Measurements from ENCODE around the gene ATP1A4.
A peak's percentile ranks its signal among the peaks of the same experiment; 100 is the strongest.

ATP1A4 gene

DNA sequence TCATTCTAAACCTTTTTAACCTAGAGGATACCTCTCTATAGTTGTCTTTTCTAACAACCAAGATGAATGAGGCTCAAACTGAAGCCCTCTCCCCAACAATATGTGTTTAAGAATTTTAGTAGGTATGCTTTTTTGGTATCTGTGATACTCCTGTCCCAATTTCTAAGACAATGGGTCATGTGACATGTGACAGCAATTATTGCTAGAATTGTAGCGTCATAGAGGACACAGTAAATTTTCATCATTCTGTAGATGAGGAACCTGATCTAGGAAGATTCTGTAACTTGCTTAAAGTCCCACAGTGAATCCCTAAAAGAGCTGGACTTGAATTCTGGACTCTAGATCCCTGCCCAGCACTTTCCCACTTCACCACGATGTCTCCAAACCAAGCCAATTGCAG, 27.3 kb downstream of the ATP1A4 start:
- DNase-seq: no peak

GRCh38 chr1:160179336-160179735, 27.9 kb downstream of the ATP1A4 start:
- no peak for DNase-seq

DNA sequence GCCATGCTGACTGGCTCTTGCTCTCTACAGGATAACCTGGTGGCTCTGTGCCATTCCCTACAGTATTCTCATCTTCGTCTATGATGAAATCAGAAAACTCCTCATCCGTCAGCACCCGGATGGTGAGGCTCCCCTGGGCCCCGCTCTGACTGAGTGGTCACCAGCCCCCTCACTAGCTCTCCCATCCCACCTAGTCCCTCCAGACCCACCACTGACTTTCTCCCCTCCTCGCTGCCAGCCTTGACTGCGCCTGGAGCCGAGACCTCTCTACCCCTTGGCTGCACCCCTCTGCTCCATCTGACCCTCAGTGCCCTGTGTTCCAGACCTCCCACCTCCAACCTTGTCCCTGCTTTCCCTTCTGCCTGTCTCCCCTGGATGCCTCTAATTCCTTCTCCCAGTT, 34.8 kb downstream of the ATP1A4 start:
- no peak for DNase-seq

- DNase-seq: no peak
These were observed 35.3 kb downstream of the ATP1A4 start for GRCh38 chr1:160186729-160187128.

DNA sequence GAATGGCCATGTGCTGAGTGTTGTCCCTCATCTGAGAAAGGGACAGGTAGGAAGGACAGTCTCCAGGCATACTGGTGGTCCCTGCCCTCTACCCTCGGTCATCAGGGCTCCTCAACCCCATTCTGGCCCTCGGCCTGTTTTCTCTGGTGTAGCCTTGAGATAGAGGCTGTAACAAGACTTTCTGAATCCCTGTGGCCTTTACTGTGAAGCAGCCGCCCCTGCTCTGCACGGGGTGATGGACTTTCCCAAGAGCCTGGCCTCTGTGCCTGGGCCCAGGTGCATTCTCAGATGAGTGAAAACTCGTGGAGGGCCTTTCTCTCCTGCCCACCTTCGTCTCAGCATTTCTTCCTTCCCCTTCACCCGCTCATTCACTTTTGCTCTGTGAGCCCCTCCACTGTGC, 36.0 kb downstream of the ATP1A4 start:
- no peak for DNase-seq

GRCh38 chr1:160188341-160188740, 36.9 kb downstream of the ATP1A4 start:
- DNase-seq: no peak

DNA sequence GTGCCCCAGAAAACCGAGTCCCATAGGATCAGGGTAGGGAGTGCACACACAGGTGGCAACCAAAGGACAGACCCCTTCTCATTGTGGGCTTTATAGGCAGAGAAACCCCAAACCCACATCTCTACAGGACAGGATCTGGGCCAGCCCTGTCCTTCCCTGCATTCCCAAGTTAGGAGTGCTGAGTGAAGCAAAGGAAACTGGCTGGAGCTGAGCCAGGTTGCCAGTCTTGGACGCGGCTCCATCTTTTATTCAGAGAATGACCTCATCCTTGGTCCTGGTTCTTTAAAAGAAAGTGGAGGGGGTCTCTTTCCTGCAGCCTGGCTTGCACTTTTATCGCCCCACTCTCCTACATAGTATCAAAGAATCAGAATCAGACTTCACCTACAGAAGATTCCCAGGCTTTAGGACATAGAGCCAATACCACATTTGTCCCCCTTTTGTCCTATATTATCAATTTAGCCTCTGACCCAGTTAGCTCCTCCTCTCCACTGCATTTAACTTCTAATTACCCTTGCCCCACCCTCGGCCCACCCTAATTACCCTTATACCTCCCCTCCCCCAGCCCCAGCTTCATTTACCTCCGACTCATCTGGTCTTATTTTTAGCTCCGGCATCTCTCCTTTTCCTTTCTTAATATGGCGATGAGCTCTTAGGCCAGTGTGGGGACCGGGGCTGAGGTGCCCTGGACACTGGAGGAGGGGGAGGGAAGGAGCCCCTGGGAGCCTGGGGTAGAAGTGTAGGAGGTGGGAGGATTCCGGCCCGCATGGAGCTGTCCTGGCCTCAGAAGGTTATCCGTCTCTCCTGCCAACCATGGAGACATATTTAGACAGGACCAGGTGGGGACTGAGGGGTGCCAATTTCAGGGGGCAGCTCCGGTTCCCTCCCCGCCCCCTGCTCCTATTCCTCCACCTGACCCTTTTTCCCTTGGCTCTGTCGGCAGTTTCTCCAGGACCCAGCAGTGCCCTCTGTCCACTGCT, 38.5 kb downstream of the ATP1A4 start, which contains the start of gene CASQ1:
Gene CASQ1, plus strand, starts transcription at position 927 of the 977 bp plus-strand sequence. CDS start 177 bp downstream, outside the sequence.
- DNase-seq: peak; percentile 47

GRCh38 chr1:160191756-160192155, 40.4 kb downstream of the ATP1A4 start:
- DNase-seq: no peak

DNA sequence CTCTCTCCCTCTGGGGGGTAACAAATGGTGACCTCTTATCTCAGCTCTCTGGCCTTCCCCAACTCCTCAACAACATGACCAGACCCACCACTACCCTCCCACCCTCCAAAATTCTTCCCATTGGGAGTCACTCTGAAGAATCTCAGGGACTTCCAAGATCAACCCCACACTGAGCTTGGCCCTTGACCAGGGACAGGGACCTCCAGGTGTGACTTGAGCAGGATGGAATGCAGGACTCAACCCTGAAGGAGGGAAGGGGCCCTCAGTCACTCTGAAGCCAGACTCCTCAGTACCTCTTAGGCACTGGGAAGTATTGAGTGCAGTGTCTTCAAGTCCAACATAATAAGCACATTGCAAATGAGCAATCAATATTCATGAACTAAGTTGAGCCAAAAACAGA, 40.8 kb downstream of the ATP1A4 start:
- DNase-seq: no peak

DNA sequence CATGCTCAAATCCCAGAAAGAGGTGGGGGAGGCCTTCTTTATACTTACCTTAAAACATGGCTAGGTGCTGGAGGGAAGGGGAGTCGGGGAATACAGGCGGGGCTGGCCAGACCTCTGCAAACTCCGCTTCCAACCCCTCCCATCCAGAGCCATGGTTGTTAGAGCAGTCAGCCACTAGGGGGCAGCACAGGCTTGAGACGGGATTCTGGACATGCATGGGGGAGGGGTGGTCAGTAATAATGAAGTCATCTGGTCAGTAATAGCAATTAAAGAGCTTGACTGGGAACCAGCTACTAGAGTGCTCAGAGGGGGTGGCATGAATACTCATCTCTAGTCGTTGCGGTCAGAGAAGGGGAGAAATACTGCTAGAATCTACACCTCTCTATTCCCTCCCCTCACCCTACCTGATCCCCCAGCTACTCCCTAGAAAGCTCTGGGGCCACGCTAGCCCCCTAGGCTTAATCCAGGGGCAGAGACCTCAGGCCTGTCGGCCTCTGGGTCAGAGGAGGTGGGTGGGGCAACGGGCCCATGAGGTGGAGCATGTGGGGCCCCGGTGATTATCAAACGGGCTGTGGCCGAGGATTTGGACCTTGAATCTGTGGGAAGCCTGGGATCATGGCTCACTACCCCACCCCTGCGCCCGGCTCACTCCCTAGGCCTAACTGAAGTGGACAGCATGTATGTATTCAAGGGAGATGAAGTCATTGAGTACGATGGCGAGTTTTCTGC, 41.9 kb downstream of the ATP1A4 start:
- peak; percentile 81 for DNase-seq

- no peak for DNase-seq
These were observed 42.7 kb downstream of the ATP1A4 start for GRCh38 chr1:160193832-160194736.

GRCh38 chr1:160194737-160195059, 43.3 kb downstream of the ATP1A4 start:
- no peak for DNase-seq

GRCh38 chr1:160196143-160196542, 44.7 kb downstream of the ATP1A4 start:
- no peak for DNase-seq

DNA sequence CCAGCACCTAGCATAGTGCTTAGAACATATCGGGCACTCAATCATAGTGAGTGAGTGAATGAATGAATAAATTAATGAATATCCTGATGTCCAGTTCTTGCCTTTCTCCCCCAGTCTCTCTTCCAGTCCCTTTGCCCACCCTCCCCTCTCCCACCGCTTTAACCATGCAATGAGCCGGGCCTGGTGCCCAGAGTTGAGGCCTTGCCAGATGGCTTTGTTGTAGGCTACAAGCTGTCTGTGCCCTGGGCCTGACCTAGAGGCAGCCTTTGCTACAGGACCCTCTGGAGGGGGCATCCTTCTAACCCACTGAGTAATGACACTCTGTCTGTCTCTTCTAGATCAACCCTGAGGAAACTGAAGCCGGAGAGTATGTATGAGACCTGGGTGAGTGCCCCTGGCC, 45.8 kb downstream of the ATP1A4 start:
- DNase-seq: no peak

GRCh38 chr1:160200786-160201185, 49.4 kb downstream of the ATP1A4 start:
- no peak for DNase-seq

DNA sequence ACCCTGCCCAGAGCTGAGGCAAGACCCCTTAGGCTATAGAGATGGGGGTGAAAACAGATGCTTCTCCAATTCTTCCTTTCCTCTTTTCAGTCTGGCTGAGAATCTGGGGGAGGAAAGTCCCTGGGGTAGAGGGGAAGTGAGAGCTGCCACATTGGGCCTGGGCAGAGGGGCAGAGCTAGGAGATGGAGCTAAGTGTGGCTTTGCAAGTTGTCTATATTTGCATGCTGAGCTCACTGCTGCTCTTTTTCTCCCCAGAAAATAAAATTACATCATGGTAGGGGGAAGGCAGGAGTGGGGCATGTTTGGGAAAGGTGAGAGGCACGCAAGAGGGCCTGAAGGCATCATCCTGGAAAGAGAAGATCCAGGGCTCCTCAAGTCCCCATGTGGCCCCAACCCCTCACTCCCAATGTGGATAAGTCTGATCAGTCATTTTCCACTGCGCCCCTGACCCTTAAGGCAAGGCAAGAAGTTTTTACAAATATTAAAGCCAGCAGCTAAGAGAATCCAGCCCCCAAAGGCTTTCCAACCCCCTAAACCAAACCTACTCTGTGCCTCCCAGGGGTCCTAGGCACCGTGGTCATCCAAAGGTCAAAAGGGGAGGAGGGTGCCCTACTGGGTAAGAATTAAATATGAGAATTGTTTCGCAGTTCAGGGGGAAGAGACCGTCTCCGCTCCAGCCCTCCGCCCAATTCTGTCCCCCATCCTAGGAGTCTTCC, 53.3 kb downstream of the ATP1A4 start:
- peak; percentile 22 for DNase-seq

DNA sequence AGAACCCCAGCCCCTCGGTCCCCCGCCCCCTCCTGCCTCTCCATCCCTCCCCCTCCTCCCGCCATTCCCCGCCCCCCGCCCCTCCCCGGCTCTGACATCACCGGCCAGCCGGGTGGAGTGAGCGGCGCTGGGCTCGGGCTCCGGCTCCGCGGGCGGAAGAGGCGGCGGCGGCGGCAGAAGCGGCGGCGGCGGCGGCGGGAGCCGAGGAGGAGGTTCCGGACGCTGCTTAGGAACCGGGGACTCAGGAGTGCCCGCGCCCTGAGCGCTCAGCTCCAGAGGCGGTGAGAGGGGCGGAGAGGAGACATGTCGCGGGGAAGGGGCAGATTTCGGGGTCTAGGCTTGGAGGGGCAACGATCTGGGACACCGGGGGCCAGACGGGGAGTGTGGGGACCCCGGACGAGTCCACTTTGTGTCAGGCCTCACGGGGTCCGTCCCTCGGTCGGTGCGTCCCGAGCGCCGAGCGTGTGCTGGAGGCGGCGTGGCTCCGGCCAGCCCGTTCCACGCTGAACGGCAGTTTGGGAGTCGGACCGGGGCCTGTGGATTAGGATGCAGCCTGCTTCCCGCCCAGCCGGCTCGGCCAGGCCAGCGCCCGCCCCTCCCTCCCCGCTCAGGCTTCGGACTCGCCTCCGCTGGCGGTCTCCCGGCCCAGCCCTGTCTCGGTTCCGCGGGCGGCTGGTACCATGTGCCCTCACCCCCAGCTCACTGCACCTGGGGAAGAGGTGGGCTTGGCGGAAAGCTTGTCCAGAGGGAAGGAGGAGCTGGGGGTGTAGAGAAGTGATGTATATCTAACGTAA, 54.0 kb downstream of the ATP1A4 start, which contains the start of gene PEA15:
Gene PEA15, plus strand, starts transcription at position 143 of the 794 bp plus-strand sequence. CDS start 6,161 bp downstream, outside the sequence.
- peak; percentile 79 for DNase-seq

DNA sequence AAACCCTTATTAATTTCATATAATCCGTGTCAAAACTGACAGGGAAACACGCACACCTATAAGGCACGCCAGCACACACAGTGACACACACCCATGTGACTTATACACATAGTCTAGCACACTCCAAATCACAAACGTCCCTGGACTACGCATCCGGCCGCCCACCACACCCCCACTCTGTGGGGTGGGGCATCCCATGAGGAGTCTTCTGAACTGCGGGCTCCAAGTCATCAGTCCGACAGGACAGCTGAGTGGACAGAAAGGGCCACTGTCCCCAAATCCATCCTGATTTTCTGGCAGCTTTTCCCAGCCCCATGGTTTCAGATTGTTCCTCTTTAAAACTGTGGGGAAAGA, 54.6 kb downstream of the ATP1A4 start:
- peak; percentile 67 for DNase-seq

- DNase-seq: peak; percentile 91
These were observed 55.2 kb downstream of the ATP1A4 start for GRCh38 chr1:160206421-160207117.

- DNase-seq: no peak
These were observed 55.8 kb downstream of the ATP1A4 start for GRCh38 chr1:160207118-160207650.

Data from fibroblast of skin of right quadriceps (primary cell).